ENCODE measurements around the gene CYYR1. TPM values are rescaled to one million over a fixed set of nuclear protein-coding genes. Genes with fewer than 3 reads are reported as not detected.

CYYR1 gene
- total RNA-seq, 6 donors from 2014 or later: 5.2 to 44.6 (median 11.9) TPM

DNA sequence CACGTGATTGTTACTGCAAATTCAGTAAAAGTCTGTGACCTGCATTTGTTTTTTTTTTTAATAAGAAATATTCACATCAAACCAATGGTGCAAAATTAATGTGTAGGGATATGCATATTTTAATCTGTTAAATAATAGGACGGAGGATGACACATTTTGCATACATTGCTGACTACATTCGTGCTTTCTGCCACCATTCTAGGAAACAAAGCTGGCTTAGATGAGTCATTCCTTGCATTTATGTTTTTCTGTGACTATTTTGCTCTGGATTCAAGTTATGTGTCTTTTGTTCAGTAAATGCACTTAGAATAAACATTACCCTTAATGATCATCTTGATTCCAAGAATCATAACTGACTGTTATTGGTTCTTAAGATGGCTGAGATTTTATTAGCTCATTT, 23.9 kb upstream of the CYYR1 start:
- no peak overlapping the region for H3K4me3 ChIP-seq
- ATAC-seq (ENCODE audit: low FRiP score in 2 of 2): no peak
- H3K36me3 ChIP-seq: no peaks in the 10 kb centered on the region
- WGBS, 2 donors: 85 to 90% methylated on average over 3 of the region's 3 CpGs
- H3K27me3 ChIP-seq: no peaks in the 10 kb centered on the region
- DNase-seq: no peak
- TF ChIP-seq EP300 (IDR thresholded peaks at IDR 0.05) (no peak), POLR2A (IDR thresholded peaks at IDR 0.05) (no peak), POLR2AphosphoS5 (IDR thresholded peaks at IDR 0.05) (no peak)
- TF ChIP-seq, protein P1, sequence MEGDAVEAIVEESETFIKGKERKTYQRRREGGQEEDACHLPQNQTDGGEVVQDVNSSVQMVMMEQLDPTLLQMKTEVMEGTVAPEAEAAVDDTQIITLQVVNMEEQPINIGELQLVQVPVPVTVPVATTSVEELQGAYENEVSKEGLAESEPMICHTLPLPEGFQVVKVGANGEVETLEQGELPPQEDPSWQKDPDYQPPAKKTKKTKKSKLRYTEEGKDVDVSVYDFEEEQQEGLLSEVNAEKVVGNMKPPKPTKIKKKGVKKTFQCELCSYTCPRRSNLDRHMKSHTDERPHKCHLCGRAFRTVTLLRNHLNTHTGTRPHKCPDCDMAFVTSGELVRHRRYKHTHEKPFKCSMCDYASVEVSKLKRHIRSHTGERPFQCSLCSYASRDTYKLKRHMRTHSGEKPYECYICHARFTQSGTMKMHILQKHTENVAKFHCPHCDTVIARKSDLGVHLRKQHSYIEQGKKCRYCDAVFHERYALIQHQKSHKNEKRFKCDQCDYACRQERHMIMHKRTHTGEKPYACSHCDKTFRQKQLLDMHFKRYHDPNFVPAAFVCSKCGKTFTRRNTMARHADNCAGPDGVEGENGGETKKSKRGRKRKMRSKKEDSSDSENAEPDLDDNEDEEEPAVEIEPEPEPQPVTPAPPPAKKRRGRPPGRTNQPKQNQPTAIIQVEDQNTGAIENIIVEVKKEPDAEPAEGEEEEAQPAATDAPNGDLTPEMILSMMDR (IDR thresholded peaks at IDR 0.05): no peak
- no peaks in the 10 kb centered on the region for H3K9me3 ChIP-seq
- H3K27ac ChIP-seq: no peak overlapping the region
- no peaks in the 10 kb centered on the region for H3K4me1 ChIP-seq

DNA sequence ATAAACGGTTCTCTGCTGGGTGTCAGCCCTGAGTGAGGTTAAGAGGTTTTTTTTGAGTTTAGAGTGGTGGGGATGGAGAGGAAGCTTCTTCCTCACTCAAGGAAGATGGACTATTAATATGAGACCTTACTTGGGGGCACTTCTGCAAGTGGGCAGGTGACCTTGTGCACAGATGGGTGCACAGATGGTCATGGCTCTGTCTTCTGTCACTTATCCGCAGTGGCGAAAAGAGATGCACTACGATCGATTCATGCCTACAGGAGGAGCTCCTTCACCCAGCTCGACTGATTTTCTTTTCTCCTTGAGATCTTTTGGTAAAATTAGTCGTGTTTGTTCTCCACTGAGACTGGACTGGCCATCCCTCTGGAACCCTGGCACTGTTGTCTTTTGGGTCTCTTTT, 22.9 kb upstream of the CYYR1 start:
- DNase-seq (no peak), ATAC-seq (ENCODE audit: low FRiP score in 2 of 2) (no peak)
- Histone ChIP-seq H3K27me3 (no peaks in the 10 kb centered on the region), H3K4me1 (no peaks in the 10 kb centered on the region), H3K36me3 (no peaks in the 10 kb centered on the region), H3K27ac (no peak overlapping the region), H3K4me3 (no peak overlapping the region), H3K9me3 (no peaks in the 10 kb centered on the region)
- TF ChIP-seq, protein P1 (IDR thresholded peaks at IDR 0.05): no peak
- TF ChIP-seq POLR2A (IDR thresholded peaks at IDR 0.05): no peak
- TF ChIP-seq POLR2AphosphoS5 (IDR thresholded peaks at IDR 0.05): no peak
- no peak for TF ChIP-seq EP300 (IDR thresholded peaks at IDR 0.05)
- WGBS, 2 donors: 89% methylated on average over 7 of the region's 7 CpGs

DNA sequence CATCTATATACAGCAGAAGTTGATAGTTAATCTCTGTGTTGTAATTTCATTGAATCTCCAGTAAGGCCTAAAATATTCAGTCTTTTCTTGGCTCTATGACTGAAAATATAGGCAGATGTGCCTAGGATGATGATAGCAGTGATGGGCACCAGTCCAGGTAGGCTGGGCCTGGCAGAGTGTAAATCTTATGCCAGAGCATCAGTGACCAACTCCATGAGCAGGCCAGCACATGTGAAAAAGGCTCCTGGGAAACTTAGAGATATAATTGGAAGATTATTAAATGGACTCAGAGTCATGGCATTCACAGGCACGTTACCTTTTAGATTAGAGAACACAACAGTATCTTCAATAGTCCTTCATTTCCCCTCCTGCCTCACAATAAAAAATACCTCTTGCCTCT, 20.7 kb upstream of the CYYR1 start:
- TF ChIP-seq, protein P1 (IDR thresholded peaks at IDR 0.05): no peak
- TF ChIP-seq POLR2AphosphoS5 (IDR thresholded peaks at IDR 0.05): no peak
- TF ChIP-seq POLR2A (IDR thresholded peaks at IDR 0.05): no peak
- TF ChIP-seq EP300 (IDR thresholded peaks at IDR 0.05): no peak
- H3K27me3 ChIP-seq: no peaks in the 10 kb centered on the region
- no peak overlapping the region for H3K27ac ChIP-seq
- H3K4me3 ChIP-seq: no peak overlapping the region
- no peaks in the 10 kb centered on the region for H3K4me1 ChIP-seq
- no peaks in the 10 kb centered on the region for H3K9me3 ChIP-seq
- ATAC-seq (ENCODE audit: low FRiP score in 2 of 2) (no peak), DNase-seq (no peak)
- H3K36me3 ChIP-seq: no peaks in the 10 kb centered on the region
- 74 to 85% methylated on average over 1 of the region's 1 CpG for WGBS, 2 donors

DNA sequence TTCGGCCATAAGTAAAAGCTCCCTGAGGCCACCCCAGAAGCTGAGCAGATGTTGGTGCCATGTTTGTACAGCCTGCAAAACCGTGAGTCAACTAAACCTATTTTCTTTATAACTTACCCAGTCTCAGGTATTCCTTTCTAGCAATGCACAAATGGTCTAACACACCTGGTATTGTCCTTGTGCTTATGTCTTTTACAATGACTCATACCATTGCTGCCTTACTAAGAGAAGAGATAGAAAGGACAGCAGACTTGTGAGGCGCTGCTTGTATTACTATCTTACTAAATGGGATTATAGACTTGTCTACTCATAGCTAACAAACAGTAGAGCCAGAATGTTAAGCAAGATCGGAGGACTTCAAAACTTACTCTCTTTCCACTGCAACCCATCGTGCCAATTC, 18.5 kb upstream of the CYYR1 start:
- no peaks in the 10 kb centered on the region for H3K27me3 ChIP-seq
- WGBS, 2 donors: 82 to 93% methylated on average over 5 of the region's 5 CpGs
- no peak for DNase-seq
- no peaks in the 10 kb centered on the region for H3K9me3 ChIP-seq
- no peaks in the 10 kb centered on the region for H3K4me1 ChIP-seq
- TF ChIP-seq, protein P1 (IDR thresholded peaks at IDR 0.05): no peak
- TF ChIP-seq POLR2AphosphoS5 (IDR thresholded peaks at IDR 0.05): no peak
- no peak for TF ChIP-seq EP300 (IDR thresholded peaks at IDR 0.05)
- TF ChIP-seq POLR2A (IDR thresholded peaks at IDR 0.05): no peak
- no peaks in the 10 kb centered on the region for H3K36me3 ChIP-seq
- no peak for ATAC-seq (ENCODE audit: low FRiP score in 2 of 2)
- no peak overlapping the region for H3K4me3 ChIP-seq
- no peak overlapping the region for H3K27ac ChIP-seq

DNA sequence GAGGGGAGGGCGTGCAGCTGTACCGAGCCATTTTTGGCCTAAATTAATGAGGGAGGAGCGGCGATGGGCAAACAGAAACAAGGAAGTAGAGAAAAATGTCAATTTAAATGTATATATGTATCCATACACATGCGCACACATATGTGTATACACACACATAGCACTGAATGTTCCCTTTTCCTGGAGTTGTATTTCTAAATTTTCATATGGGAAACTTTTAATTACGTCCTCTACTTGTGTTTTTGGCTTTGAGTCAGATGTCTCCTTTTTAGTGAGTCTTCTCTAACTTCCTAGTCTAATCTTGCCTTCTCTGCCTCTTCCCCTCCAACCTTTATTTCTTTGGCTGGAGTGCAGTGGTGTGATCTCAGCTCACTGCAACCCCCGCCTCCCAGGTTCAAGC, 15.4 kb upstream of the CYYR1 start:
- ATAC-seq (ENCODE audit: low FRiP score in 2 of 2) (no peak), DNase-seq (no peak)
- TF ChIP-seq POLR2A (IDR thresholded peaks at IDR 0.05) (no peak), EP300 (IDR thresholded peaks at IDR 0.05) (no peak), POLR2AphosphoS5 (IDR thresholded peaks at IDR 0.05) (no peak)
- TF ChIP-seq, protein P1 (IDR thresholded peaks at IDR 0.05): no peak
- no peaks in the 10 kb centered on the region for H3K9me3 ChIP-seq
- no peaks in the 10 kb centered on the region for H3K27me3 ChIP-seq
- peak overlapping the region in 2 of 4 donors; percentile 30 to 36 for H3K27ac ChIP-seq
- H3K4me1 ChIP-seq: no peaks in the 10 kb centered on the region
- no peaks in the 10 kb centered on the region for H3K36me3 ChIP-seq
- WGBS, 2 donors: 79 to 80% methylated on average over 7 of the region's 7 CpGs
- no peak overlapping the region for H3K4me3 ChIP-seq

Data from upper lobe of left lung (tissue), 6 donors.